ENCODE results near the gene BARHL1.

DNA sequence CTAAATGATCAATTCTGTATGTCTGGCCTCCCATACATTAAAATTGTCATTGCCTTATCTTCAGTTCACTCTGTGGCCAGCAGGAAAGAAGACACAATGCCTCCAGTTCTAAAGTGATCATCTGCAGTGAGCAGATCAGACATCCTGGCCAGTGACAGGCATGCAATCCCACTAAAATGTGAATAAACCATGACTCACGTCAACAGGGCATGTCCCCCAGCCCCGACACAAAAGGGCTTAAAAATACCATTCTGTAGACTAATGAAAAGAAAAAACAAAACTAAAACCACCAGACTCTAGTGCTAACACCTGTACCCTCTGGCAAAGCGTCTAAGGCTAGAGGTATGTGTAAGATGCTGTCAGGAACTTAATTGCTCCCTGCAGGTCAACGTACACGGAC lies 48.9 kb downstream of the BARHL1 start:
- TF ChIP-seq, protein P1, sequence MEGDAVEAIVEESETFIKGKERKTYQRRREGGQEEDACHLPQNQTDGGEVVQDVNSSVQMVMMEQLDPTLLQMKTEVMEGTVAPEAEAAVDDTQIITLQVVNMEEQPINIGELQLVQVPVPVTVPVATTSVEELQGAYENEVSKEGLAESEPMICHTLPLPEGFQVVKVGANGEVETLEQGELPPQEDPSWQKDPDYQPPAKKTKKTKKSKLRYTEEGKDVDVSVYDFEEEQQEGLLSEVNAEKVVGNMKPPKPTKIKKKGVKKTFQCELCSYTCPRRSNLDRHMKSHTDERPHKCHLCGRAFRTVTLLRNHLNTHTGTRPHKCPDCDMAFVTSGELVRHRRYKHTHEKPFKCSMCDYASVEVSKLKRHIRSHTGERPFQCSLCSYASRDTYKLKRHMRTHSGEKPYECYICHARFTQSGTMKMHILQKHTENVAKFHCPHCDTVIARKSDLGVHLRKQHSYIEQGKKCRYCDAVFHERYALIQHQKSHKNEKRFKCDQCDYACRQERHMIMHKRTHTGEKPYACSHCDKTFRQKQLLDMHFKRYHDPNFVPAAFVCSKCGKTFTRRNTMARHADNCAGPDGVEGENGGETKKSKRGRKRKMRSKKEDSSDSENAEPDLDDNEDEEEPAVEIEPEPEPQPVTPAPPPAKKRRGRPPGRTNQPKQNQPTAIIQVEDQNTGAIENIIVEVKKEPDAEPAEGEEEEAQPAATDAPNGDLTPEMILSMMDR (IDR thresholded peaks at IDR 0.05), result no peak; the same call in 1 of the 2 replicates
- TF ChIP-seq FOXM1 (IDR thresholded peaks at IDR 0.05; ENCODE audit: low read depth) (no peak), EZH2phosphoT487 (IDR thresholded peaks at IDR 0.05; ENCODE audit: borderline replicate concordance, low read depth) (no peak), NRF1 (IDR thresholded peaks at IDR 0.05; ENCODE audit: low read depth, low read length) (no peak), EP300 (IDR thresholded peaks at IDR 0.05; ENCODE audit: borderline replicate concordance in 1 of 2, low read depth in 1 of 2, low read length in 1 of 2) (no peak), POLR2AphosphoS5 (IDR thresholded peaks at IDR 0.05; ENCODE audit: low read depth, low read length) (no peak), GABPA (IDR thresholded peaks at IDR 0.05; ENCODE audit: low read depth) (no peak), TAF1 (IDR thresholded peaks at IDR 0.05; ENCODE audit: borderline replicate concordance, low read depth, low read length) (no peak)
- TF ChIP-seq, protein P2, sequence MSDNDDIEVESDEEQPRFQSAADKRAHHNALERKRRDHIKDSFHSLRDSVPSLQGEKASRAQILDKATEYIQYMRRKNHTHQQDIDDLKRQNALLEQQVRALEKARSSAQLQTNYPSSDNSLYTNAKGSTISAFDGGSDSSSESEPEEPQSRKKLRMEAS (IDR thresholded peaks at IDR 0.05; ENCODE audit: low read depth), result no peak
- TF ChIP-seq, protein P3, sequence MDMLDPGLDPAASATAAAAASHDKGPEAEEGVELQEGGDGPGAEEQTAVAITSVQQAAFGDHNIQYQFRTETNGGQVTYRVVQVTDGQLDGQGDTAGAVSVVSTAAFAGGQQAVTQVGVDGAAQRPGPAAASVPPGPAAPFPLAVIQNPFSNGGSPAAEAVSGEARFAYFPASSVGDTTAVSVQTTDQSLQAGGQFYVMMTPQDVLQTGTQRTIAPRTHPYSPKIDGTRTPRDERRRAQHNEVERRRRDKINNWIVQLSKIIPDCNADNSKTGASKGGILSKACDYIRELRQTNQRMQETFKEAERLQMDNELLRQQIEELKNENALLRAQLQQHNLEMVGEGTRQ (IDR thresholded peaks at IDR 0.05; ENCODE audit: borderline replicate concordance, low read depth, low read length), result no peak
- TF ChIP-seq, protein P4, sequence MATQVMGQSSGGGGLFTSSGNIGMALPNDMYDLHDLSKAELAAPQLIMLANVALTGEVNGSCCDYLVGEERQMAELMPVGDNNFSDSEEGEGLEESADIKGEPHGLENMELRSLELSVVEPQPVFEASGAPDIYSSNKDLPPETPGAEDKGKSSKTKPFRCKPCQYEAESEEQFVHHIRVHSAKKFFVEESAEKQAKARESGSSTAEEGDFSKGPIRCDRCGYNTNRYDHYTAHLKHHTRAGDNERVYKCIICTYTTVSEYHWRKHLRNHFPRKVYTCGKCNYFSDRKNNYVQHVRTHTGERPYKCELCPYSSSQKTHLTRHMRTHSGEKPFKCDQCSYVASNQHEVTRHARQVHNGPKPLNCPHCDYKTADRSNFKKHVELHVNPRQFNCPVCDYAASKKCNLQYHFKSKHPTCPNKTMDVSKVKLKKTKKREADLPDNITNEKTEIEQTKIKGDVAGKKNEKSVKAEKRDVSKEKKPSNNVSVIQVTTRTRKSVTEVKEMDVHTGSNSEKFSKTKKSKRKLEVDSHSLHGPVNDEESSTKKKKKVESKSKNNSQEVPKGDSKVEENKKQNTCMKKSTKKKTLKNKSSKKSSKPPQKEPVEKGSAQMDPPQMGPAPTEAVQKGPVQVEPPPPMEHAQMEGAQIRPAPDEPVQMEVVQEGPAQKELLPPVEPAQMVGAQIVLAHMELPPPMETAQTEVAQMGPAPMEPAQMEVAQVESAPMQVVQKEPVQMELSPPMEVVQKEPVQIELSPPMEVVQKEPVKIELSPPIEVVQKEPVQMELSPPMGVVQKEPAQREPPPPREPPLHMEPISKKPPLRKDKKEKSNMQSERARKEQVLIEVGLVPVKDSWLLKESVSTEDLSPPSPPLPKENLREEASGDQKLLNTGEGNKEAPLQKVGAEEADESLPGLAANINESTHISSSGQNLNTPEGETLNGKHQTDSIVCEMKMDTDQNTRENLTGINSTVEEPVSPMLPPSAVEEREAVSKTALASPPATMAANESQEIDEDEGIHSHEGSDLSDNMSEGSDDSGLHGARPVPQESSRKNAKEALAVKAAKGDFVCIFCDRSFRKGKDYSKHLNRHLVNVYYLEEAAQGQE (IDR thresholded peaks at IDR 0.05; ENCODE audit: low read depth, low read length), result no peak

Measured in SK-N-SH (cell line).